Measurements from ENCODE around the gene BCAS3.

Gene BCAS3

DNA sequence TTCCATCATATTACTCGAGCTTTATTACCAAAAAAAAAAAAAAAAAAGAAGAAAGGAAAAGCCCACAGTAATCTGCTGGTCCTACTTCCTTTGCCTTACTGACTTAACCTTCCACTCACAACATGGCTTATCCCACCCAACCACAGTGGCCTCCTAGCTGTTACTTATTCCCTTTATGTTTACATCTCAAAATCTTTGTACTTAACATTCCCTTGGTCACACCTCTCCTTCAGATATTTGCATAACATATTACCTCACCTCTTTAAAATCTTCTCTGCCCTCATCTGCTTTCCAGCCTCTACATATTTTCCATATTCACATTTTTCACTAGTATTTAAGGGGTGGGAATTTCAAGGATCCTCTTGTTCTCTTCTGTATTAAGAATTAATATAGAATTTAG lies 395.0 kb downstream of the BCAS3 start:
- Histone ChIP-seq H3K9me3 (ENCODE audit: control insufficient read depth, low read length) (no peaks in the 10 kb centered on the region), H3K27ac (ENCODE audit: low read depth, low read length, severe bottlenecking) (no peak overlapping the region), H3K4me1 (ENCODE audit: control insufficient read depth, insufficient read depth, low read length, poor library complexity, severe bottlenecking) (no peaks in the 10 kb centered on the region), H3K4me3 (ENCODE audit: extremely low read depth, insufficient read depth, low read length, poor library complexity, severe bottlenecking) (no peak overlapping the region), H3K36me3 (ENCODE audit: control insufficient read depth, insufficient read depth, low read length) (no peaks in the 10 kb centered on the region)
- 100% methylated on average over 1 of the region's 1 CpG; no CpG with 5 or more reads in 1 of the 2 experiments for WGBS, 2 experiments (ENCODE audit: insufficient coverage in 2 of 2)

DNA sequence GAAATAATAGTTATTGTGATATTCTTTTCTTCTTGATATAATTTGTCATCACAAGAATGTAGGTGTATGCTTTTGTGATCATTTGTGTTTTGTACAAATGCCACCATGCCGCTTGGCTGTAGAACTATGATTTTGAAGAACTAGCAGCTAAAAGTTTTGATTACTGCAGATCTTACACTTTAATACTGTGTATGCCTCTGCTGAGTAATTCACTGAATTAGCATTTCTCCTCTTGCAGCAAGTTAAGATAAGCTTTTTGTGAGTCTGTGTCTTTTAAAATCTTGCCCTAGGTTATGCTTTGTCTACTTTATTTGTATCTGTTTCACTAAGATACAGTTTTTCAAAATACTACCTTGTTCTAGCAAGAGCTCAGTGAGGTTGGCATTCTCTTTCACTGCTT lies 395.5 kb downstream of the BCAS3 start:
- Histone ChIP-seq H3K36me3 (ENCODE audit: control insufficient read depth, insufficient read depth, low read length) (no peaks in the 10 kb centered on the region), H3K4me3 (ENCODE audit: extremely low read depth, insufficient read depth, low read length, poor library complexity, severe bottlenecking) (no peak overlapping the region), H3K27ac (ENCODE audit: low read depth, low read length, severe bottlenecking) (no peak overlapping the region), H3K9me3 (ENCODE audit: control insufficient read depth, low read length) (no peaks in the 10 kb centered on the region), H3K4me1 (ENCODE audit: control insufficient read depth, insufficient read depth, low read length, poor library complexity, severe bottlenecking) (no peaks in the 10 kb centered on the region)
- 100% methylated on average over 1 of the region's 1 CpG; no CpG with 5 or more reads in 1 of the 2 experiments for WGBS, 2 experiments (ENCODE audit: insufficient coverage in 2 of 2)

DNA sequence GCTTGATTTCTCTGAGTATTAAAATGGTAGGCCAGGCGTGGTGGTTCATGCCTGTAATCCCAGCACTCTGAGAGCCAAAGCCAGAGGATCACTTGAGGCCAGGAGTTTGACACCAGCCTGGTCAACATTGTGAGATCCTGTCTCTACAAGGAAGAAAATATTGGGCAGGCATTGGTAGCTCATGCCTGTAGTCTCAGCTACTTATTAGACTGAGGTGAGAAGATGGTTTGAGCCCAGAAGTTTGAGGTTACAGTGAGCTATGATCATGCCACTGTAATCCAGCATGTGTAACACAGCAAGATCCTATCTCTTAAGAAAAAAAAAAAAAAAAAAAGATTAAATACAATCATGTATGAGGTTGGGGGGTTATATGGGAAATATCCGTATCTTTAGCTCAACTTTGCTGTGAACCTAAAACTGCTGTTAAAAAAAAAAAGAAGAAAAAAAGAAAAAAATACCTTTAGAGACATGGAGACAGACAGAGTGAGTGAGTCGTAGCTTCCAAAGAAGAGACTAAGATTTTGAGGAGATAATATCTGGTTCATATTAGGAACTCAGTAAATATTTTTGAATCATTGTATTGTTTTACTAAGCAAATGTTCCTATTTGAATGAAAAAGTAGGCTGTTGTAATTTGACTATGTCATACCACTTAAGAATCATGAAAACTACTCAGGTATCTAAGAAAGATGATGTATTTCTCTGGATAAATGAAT lies 396.3 kb downstream of the BCAS3 start:
- Histone ChIP-seq H3K9me3 (ENCODE audit: control insufficient read depth, low read length) (no peaks in the 10 kb centered on the region), H3K4me1 (ENCODE audit: control insufficient read depth, insufficient read depth, low read length, poor library complexity, severe bottlenecking) (no peaks in the 10 kb centered on the region), H3K4me3 (ENCODE audit: extremely low read depth, insufficient read depth, low read length, poor library complexity, severe bottlenecking) (no peak overlapping the region), H3K36me3 (ENCODE audit: control insufficient read depth, insufficient read depth, low read length) (no peaks in the 10 kb centered on the region), H3K27ac (ENCODE audit: low read depth, low read length, severe bottlenecking) (no peak overlapping the region)
- WGBS, 2 experiments (ENCODE audit: insufficient coverage in 2 of 2) = 57 to 92% methylated on average over 1 of the region's 3 CpGs

DNA sequence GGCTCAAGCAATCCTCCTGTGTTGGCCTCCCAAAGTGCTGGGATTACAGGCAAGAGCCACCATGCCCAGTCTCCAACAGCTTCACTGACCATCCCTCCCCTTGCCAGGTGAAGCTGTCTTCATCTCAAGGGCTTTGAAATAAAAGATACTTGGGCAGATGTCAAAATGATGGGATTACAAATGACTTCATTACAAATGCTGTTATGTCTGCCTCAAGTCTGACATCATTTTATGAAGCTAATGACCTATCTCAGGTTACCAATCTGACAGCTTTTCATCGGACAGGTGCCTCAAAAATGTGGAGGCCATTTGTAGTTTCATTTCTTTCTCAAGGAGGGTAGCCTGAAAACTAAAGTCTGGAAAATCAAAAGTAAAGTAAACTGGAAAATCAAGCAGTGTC lies 398.3 kb downstream of the BCAS3 start:
- no peaks in the 10 kb centered on the region for H3K9me3 ChIP-seq (ENCODE audit: control insufficient read depth, low read length)
- WGBS, 2 experiments (ENCODE audit: insufficient coverage in 2 of 2) = no CpG with 5 or more reads among the region's 1 CpG
- no peak overlapping the region for H3K4me3 ChIP-seq (ENCODE audit: extremely low read depth, insufficient read depth, low read length, poor library complexity, severe bottlenecking)
- no peaks in the 10 kb centered on the region for H3K4me1 ChIP-seq (ENCODE audit: control insufficient read depth, insufficient read depth, low read length, poor library complexity, severe bottlenecking)
- H3K27ac ChIP-seq (ENCODE audit: low read depth, low read length, severe bottlenecking) = no peak overlapping the region
- no peaks in the 10 kb centered on the region for H3K36me3 ChIP-seq (ENCODE audit: control insufficient read depth, insufficient read depth, low read length)

DNA sequence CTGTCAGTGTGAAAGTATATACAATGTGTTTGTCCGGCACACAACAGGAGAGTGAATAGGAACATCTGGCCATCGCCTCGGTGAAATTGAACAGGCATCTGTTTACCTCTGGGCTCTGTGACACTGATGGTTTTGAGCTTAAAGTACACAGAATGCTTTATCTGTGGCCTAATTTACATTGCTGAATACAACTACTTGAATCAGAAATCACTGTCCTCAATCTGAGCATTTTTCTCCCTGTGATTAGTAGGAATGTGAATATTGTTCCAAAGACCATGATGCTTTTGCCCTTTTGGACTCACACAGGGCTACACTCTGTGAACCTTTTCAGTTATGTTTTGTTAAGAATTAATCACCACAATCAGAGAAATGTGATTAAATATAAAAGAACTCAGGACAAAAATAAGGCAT lies 399.0 kb downstream of the BCAS3 start:
- Histone ChIP-seq H3K4me3 (ENCODE audit: extremely low read depth, insufficient read depth, low read length, poor library complexity, severe bottlenecking) (no peak overlapping the region), H3K4me1 (ENCODE audit: control insufficient read depth, insufficient read depth, low read length, poor library complexity, severe bottlenecking) (no peaks in the 10 kb centered on the region), H3K9me3 (ENCODE audit: control insufficient read depth, low read length) (no peaks in the 10 kb centered on the region), H3K36me3 (ENCODE audit: control insufficient read depth, insufficient read depth, low read length) (no peaks in the 10 kb centered on the region), H3K27ac (ENCODE audit: low read depth, low read length, severe bottlenecking) (no peak overlapping the region)
- WGBS, 2 experiments (ENCODE audit: insufficient coverage in 2 of 2) = 97 to 100% methylated on average over 1 to 3 of the region's 3 CpGs

DNA sequence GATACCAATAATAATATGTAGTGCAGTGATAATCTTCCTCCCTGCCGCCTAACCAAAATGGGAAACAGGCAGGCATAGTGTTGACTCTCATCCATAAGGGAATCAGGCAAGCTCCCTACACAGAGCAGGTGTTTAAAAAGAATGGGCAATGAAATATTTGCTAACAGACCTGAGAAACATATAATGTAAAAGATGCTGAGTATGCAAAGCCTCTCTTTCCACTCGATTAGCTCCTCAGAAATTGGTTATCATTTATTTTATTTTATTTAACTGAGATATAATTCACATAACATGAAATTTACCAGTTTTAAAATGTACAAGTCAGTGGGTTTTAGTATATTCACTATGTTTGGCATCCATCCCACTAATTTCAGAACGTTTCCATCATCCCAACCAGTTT lies 404.3 kb downstream of the BCAS3 start:
- no peaks in the 10 kb centered on the region for H3K9me3 ChIP-seq (ENCODE audit: control insufficient read depth, low read length)
- WGBS, 2 experiments (ENCODE audit: insufficient coverage in 2 of 2) = no CpG with 5 or more reads among the region's 3 CpGs

DNA sequence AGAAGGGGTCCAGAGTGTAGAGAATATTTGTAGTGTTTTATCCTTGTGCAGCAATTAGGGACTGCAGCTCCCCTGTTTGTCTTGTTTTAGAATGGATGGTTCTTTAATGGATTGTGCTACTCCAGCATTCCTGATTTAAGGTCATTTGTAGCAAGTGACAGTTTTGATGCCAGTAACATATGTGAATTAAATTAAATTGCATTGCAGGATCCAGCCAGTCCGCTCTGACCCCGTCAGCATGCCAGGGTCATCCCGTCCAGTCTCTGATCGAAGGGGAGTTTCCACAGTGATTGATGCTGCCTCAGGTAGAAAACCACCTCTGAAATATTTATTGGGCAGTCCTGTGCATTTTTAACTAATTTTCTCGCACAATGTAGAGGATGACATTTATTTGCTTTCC lies 406.6 kb downstream of the BCAS3 start:
- no peaks in the 10 kb centered on the region for H3K36me3 ChIP-seq (ENCODE audit: control insufficient read depth, insufficient read depth, low read length)
- no peaks in the 10 kb centered on the region for H3K9me3 ChIP-seq (ENCODE audit: control insufficient read depth, low read length)
- H3K4me1 ChIP-seq (ENCODE audit: control insufficient read depth, insufficient read depth, low read length, poor library complexity, severe bottlenecking) = no peaks in the 10 kb centered on the region
- WGBS, 2 experiments (ENCODE audit: insufficient coverage in 2 of 2) = 98% methylated on average over 4 of the region's 5 CpGs
- no peak overlapping the region for H3K4me3 ChIP-seq (ENCODE audit: extremely low read depth, insufficient read depth, low read length, poor library complexity, severe bottlenecking)
- no peak overlapping the region for H3K27ac ChIP-seq (ENCODE audit: low read depth, low read length, severe bottlenecking)

More for the DNA sequence above, 404.3 kb downstream of the BCAS3 start:
- no peak overlapping the region for H3K4me3 ChIP-seq (ENCODE audit: extremely low read depth, insufficient read depth, low read length, poor library complexity, severe bottlenecking)
- no peaks in the 10 kb centered on the region for H3K4me1 ChIP-seq (ENCODE audit: control insufficient read depth, insufficient read depth, low read length, poor library complexity, severe bottlenecking)
- H3K27ac ChIP-seq (ENCODE audit: low read depth, low read length, severe bottlenecking) = no peak overlapping the region
- no peaks in the 10 kb centered on the region for H3K36me3 ChIP-seq (ENCODE audit: control insufficient read depth, insufficient read depth, low read length)

DNA sequence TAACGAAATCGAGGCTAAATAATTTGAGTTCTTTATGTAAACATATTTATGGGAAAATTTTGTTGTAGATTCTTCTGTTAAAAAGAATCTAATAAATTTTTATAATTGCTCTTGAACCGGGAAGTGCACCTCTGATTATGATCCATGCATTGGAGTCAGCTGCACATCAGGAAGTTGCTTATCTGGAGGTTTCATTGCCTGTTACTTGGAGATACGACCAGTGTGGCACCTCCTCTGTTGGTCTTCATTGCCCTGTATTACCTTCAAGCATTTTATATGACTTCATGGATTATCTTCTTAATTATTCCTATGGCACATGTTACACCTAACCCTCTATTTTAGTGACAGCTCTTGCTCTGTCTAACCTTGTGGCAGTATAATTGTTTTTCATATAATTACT lies 409.4 kb downstream of the BCAS3 start:
- Histone ChIP-seq H3K4me1 (ENCODE audit: control insufficient read depth, insufficient read depth, low read length, poor library complexity, severe bottlenecking) (no peaks in the 10 kb centered on the region), H3K36me3 (ENCODE audit: control insufficient read depth, insufficient read depth, low read length) (no peaks in the 10 kb centered on the region), H3K27ac (ENCODE audit: low read depth, low read length, severe bottlenecking) (no peak overlapping the region), H3K9me3 (ENCODE audit: control insufficient read depth, low read length) (no peaks in the 10 kb centered on the region), H3K4me3 (ENCODE audit: extremely low read depth, insufficient read depth, low read length, poor library complexity, severe bottlenecking) (no peak overlapping the region)
- 76 to 100% methylated on average over 1 to 2 of the region's 4 CpGs for WGBS, 2 experiments (ENCODE audit: insufficient coverage in 2 of 2)

DNA sequence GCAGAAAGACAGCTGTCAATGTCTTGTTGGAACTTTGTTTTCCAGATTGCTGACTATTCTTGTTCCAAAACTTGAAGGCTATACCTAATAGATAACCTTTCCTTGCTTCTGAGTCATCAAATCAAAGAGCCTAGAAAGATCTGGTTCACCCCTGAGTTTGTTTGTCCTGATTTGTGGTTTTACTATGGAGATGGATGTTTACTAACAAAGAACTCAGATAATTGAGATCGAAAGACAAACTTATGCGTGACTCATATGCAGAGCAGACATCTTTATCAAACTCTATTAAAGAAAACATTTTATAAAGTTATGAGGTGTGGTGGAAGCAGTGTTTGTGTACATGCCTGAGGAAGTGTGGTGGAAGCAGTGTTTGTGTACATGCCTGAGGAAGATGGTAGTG lies 410.9 kb downstream of the BCAS3 start:
- H3K4me1 ChIP-seq (ENCODE audit: control insufficient read depth, insufficient read depth, low read length, poor library complexity, severe bottlenecking) = no peaks in the 10 kb centered on the region
- H3K36me3 ChIP-seq (ENCODE audit: control insufficient read depth, insufficient read depth, low read length) = no peaks in the 10 kb centered on the region
- no peaks in the 10 kb centered on the region for H3K9me3 ChIP-seq (ENCODE audit: control insufficient read depth, low read length)
- H3K4me3 ChIP-seq (ENCODE audit: extremely low read depth, insufficient read depth, low read length, poor library complexity, severe bottlenecking) = no peak overlapping the region
- no peak overlapping the region for H3K27ac ChIP-seq (ENCODE audit: low read depth, low read length, severe bottlenecking)
- WGBS, 2 experiments (ENCODE audit: insufficient coverage in 2 of 2) = no CpG with 5 or more reads among the region's 2 CpGs

DNA sequence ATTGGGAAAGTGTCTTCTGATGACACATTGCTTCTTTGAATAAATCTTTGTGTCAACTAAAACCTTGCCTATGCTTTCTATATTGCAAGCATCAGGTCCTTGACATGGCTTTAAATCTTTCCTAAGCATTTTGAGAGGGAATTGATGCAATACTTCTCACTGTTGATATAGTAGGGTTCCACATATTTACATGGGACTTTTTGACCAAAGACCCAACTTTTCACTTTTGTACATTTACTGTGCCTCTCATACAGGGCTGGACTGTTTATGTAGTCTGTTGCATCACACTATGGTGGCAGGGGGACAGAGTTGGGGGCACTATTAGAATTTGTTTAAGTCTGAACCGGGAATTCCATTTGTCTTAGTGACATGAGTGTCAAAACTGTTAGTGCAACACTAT lies 413.4 kb downstream of the BCAS3 start:
- Histone ChIP-seq H3K4me3 (ENCODE audit: extremely low read depth, insufficient read depth, low read length, poor library complexity, severe bottlenecking) (no peak overlapping the region), H3K36me3 (ENCODE audit: control insufficient read depth, insufficient read depth, low read length) (no peaks in the 10 kb centered on the region), H3K27ac (ENCODE audit: low read depth, low read length, severe bottlenecking) (no peak overlapping the region), H3K4me1 (ENCODE audit: control insufficient read depth, insufficient read depth, low read length, poor library complexity, severe bottlenecking) (no peaks in the 10 kb centered on the region), H3K9me3 (ENCODE audit: control insufficient read depth, low read length) (no peaks in the 10 kb centered on the region)
- WGBS, 2 experiments (ENCODE audit: insufficient coverage in 2 of 2) = 63% methylated on average over 1 of the region's 1 CpG; no CpG with 5 or more reads in 1 of the 2 experiments

DNA sequence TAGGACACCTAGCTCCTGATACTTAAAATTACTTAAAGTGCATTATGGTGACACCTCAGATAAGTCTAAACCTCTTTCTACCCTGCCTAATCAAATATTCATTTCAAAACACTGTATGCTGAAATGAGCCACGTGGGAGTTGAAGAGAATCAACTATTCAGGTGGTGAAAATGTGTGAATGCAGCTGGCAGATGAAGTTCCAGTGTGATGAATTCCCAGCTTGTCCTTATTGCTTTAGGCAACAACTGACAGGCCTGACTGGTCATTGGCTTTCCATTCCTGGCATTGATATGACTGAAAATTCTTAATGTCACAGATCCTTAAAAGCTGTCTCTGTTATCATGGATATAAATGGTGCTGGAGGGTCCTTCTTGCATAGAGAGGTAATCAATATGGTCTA lies 420.1 kb downstream of the BCAS3 start:
- Histone ChIP-seq H3K4me1 (ENCODE audit: control insufficient read depth, insufficient read depth, low read length, poor library complexity, severe bottlenecking) (no peaks in the 10 kb centered on the region), H3K36me3 (ENCODE audit: control insufficient read depth, insufficient read depth, low read length) (no peaks in the 10 kb centered on the region), H3K9me3 (ENCODE audit: control insufficient read depth, low read length) (no peaks in the 10 kb centered on the region), H3K4me3 (ENCODE audit: extremely low read depth, insufficient read depth, low read length, poor library complexity, severe bottlenecking) (no peak overlapping the region), H3K27ac (ENCODE audit: low read depth, low read length, severe bottlenecking) (no peak overlapping the region)
- WGBS, 2 experiments (ENCODE audit: insufficient coverage in 2 of 2) = no CpG with 5 or more reads among the region's 1 CpG

Data from mesodermal cell (in vitro differentiated cells).